Neuronal stem cell (in vitro differentiated cells): Measurements from ENCODE around the gene LRRC31.

ENCODE experiments used
- DNase-seq: peaks from one replicate; pipeline ENCODE4 v3.0.0-alpha.2; 2013; ENCODE audit warnings: low spot score
- H2AFZ ChIP-seq: one replicate; pipeline ENCODE4 v1.6.1; 2013; ENCODE audit warnings: mild to moderate bottlenecking, low read length, inconsistent platforms
- H2AK5ac ChIP-seq: 2 replicates; pipeline ENCODE4 v1.6.1; 2013; ENCODE audit warnings: low read depth, mild to moderate bottlenecking, inconsistent platforms, low read length, moderate library complexity, mixed read lengths
- H2BK120ac ChIP-seq: 2 replicates; pipeline ENCODE4 v1.6.1; 2013; ENCODE audit warnings: low read depth, mild to moderate bottlenecking, inconsistent platforms, low read length, moderate library complexity, mixed read lengths
- H2BK12ac ChIP-seq: one replicate; pipeline ENCODE4 v1.6.1; 2013; ENCODE audit warnings: low read length, inconsistent platforms
- H2BK15ac ChIP-seq: 2 replicates; pipeline ENCODE4 v1.6.1; 2013; ENCODE audit warnings: mild to moderate bottlenecking, low read length, inconsistent platforms, mixed read lengths
- H2BK5ac ChIP-seq: one replicate; pipeline ENCODE4 v1.6.1; 2013; ENCODE audit warnings: inconsistent platforms, mild to moderate bottlenecking, low read length, moderate library complexity
- H3K14ac ChIP-seq: one replicate; pipeline ENCODE4 v1.6.1; 2013; ENCODE audit warnings: low read length, inconsistent platforms
- H3K18ac ChIP-seq: 2 replicates; pipeline ENCODE4 v1.6.1; 2013; ENCODE audit warnings: low read length, inconsistent platforms
- H3K23ac ChIP-seq: 2 replicates; pipeline ENCODE4 v1.6.1; 2013; ENCODE audit warnings: low read depth, mild to moderate bottlenecking, mixed read lengths, low read length, inconsistent platforms; ENCODE audit not compliant: poor library complexity
- H3K27ac ChIP-seq: replicated peaks from 3 replicates; pipeline ENCODE4 v1.5.1; 2013; ENCODE audit warnings: low read length, inconsistent platforms
- H3K27me3 ChIP-seq, 3 experiments: 2 replicates each; pipeline ENCODE4 v1.6.1; 2013; ENCODE audit warnings: low read length in 3 of 3, mild to moderate bottlenecking in 2 of 3, inconsistent platforms in 1 of 3, low read depth in 1 of 3, mixed read lengths in 1 of 3, moderate library complexity in 1 of 3; ENCODE audit not compliant: control insufficient read depth in 3 of 3, insufficient read depth in 3 of 3
- H3K36me3 ChIP-seq, 2 donors: replicated peaks in 1 of 2; 2 replicates each; pipeline ENCODE4 v1.6.1; 2013; ENCODE audit warnings: low read length in 2 of 2; ENCODE audit not compliant: control insufficient read depth in 2 of 2, insufficient read depth in 2 of 2
- H3K4ac ChIP-seq: 2 replicates; pipeline ENCODE4 v1.6.1; 2013; ENCODE audit warnings: inconsistent platforms, mild to moderate bottlenecking, low read length, moderate library complexity
- H3K4me1 ChIP-seq, 2 donors: 1 replicate in 1 of 2; 2 replicates in 1 of 2; pipeline ENCODE4 v1.6.1; 2013; ENCODE audit warnings: low read length in 2 of 2, low read depth in 1 of 2; ENCODE audit not compliant: control insufficient read depth in 2 of 2, insufficient read depth in 1 of 2
- H3K4me2 ChIP-seq: one replicate; pipeline ENCODE4 v1.6.1; 2013; ENCODE audit warnings: mild to moderate bottlenecking, low read length, inconsistent platforms; ENCODE audit not compliant: insufficient read depth, poor library complexity, severe bottlenecking
- H3K4me3 ChIP-seq, 2 donors: 2 replicates each; pipeline ENCODE4 v1.5.1; 2013; ENCODE audit warnings: low read length in 2 of 2, mild to moderate bottlenecking in 2 of 2, inconsistent platforms in 1 of 2, moderate library complexity in 1 of 2
- H3K79me1 ChIP-seq: one replicate; pipeline ENCODE4 v1.6.1; 2013; ENCODE audit warnings: low read depth, mild to moderate bottlenecking, inconsistent platforms, low read length, moderate library complexity
- H3K9ac ChIP-seq: one replicate; pipeline ENCODE4 v1.6.1; 2013; ENCODE audit warnings: mild to moderate bottlenecking, low read depth, low read length, inconsistent platforms; ENCODE audit not compliant: poor library complexity
- H3K9me3 ChIP-seq, 2 donors: replicated peaks in 1 of 2; 2 replicates each; pipeline versions ENCODE3 to v1.6.1; 2013; ENCODE audit warnings: low read length in 2 of 2, mild to moderate bottlenecking in 2 of 2, inconsistent platforms in 1 of 2, low read depth in 1 of 2, mixed read lengths in 1 of 2, moderate library complexity in 1 of 2; ENCODE audit not compliant: control insufficient read depth in 2 of 2, insufficient read depth in 1 of 2
- H4K8ac ChIP-seq: one replicate; pipeline ENCODE4 v1.6.1; 2013; ENCODE audit warnings: low read depth, mild to moderate bottlenecking, inconsistent platforms, low read length, moderate library complexity
- H4K91ac ChIP-seq: one replicate; pipeline ENCODE4 v1.6.1; 2013; ENCODE audit warnings: low read length, low read depth, mild to moderate bottlenecking, inconsistent platforms; ENCODE audit not compliant: poor library complexity
- WGBS, 2 donors: extraction: QIAGEN DNeasy Blood & Tissue Kit; methylation state at CpG; one replicate each; pipeline ENCODE4 v1.1.7; 2013; ENCODE audit warnings: missing lambda C conversion rate in 2 of 2, mixed read lengths in 1 of 2; ENCODE audit not compliant: insufficient read length in 2 of 2, insufficient replicate concordance in 1 of 2; ENCODE audit errors: extremely low coverage in 2 of 2; 5-methylcytosine and 5-hydroxymethylcytosine counted together

Gene LRRC31

DNA sequence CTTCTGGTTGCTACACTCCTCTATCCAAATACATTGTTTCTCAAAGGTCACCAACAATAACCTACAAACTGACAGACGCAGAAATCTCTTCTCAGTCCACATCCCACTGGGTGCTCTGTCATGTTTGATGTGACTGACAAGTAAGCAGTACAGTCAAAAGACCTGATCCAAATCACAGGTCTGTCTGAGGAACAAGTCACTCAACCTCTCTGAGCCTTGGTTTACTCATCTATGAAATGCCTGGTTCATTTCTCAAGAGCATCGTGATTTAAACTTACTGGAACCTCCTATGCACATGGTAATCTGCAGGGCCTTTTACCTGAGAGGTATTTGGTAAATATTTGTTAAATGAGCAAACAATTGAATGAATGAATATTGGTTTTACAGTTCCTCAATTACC, 5.5 kb downstream of the LRRC31 start:
- Histone ChIP-seq H3K4me2 (no peak overlapping the region), H3K23ac (no peak overlapping the region), H3K27ac (no peak overlapping the region), H3K4me3 (no peak overlapping the region), H3K14ac (no peak overlapping the region), H3K79me1 (no peaks in the 10 kb centered on the region), H3K36me3 (no peaks in the 10 kb centered on the region), H2AFZ (no peak overlapping the region), H3K9ac (no peak overlapping the region), H3K4me1 (no peaks in the 10 kb centered on the region), H2BK15ac (no peak overlapping the region), H4K91ac (no peak overlapping the region), H3K18ac (no peak overlapping the region), H2BK12ac (no peak overlapping the region), H4K8ac (no peak overlapping the region), H3K9me3 (no peaks in the 10 kb centered on the region), H2BK120ac (no peak overlapping the region), H3K27me3 (peaks cover 0 to 3% (median 0%) of the 10 kb centered on the region in 3 experiments), H3K4ac (no peak overlapping the region), H2AK5ac (no peak overlapping the region), H2BK5ac (no peak overlapping the region)
- no peak for DNase-seq
- WGBS, 2 donors = no CpG with 5 or more reads among the region's 2 CpGs

DNA sequence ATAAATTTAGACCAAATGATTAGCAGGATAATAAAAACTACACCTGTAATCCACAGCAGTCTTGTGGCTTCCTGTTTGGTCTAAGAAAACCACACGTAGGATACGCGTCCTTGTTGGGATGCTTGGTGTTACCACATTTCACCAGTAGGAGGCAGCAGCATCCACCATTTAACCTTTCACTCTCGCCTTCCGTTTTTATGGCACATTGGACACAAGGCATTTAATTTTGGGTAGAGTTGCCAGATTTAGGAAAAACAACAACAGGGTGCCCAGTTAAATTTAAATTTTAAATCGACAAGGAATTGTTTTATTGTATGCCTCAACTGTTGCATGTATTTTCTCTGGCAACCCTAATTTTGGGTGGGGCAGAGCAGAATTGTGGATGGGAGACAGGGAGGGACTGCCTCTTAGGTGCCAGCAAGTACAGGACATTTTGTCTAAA, 6.3 kb downstream of the LRRC31 start:
- Histone ChIP-seq H3K9me3 (no peaks in the 10 kb centered on the region), H3K79me1 (no peaks in the 10 kb centered on the region)

DNA sequence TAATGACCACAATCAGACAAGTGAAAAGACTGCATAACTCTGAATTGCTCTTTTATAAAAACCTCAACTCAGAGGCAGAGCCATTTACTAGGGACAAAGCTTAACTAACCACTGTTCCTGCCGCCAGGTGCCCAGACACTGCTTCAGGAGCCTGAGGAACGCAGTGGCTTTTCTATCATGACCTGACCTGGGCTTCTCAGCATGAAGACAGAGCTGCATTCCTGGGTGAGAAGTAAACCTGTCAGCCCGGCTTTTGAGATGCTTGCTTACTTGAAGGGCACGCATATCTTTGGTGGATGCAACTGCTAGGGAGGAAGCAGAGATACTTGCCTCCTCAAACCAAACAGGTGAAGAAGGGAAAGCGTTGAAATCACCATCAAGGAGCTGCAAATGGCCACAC, 7.9 kb downstream of the LRRC31 start:
- Histone ChIP-seq H3K14ac (no peak overlapping the region), H2AFZ (no peak overlapping the region), H3K9ac (no peak overlapping the region), H2BK5ac (no peak overlapping the region), H3K18ac (no peak overlapping the region), H3K27me3 (peaks cover 0 to 3% (median 0%) of the 10 kb centered on the region in 3 experiments), H3K9me3 (no peaks in the 10 kb centered on the region), H3K27ac (no peak overlapping the region), H4K91ac (no peak overlapping the region), H3K4me1 (no peaks in the 10 kb centered on the region), H3K4me3 (no peak overlapping the region), H3K79me1 (no peaks in the 10 kb centered on the region), H3K4me2 (no peak overlapping the region), H2BK12ac (no peak overlapping the region), H4K8ac (no peak overlapping the region), H3K23ac (no peak overlapping the region), H3K4ac (no peak overlapping the region), H2AK5ac (no peak overlapping the region), H2BK15ac (no peak overlapping the region), H3K36me3 (no peaks in the 10 kb centered on the region), H2BK120ac (no peak overlapping the region)
- no CpG with 5 or more reads among the region's 5 CpGs for WGBS, 2 donors
- no peak for DNase-seq

More for the DNA sequence above, 6.3 kb downstream of the LRRC31 start:
- H3K27me3 ChIP-seq = peaks cover 0 to 3% (median 0%) of the 10 kb centered on the region in 3 experiments
- no peak overlapping the region for H2BK15ac ChIP-seq
- DNase-seq = peak; percentile 70
- no peak overlapping the region for H2BK12ac ChIP-seq
- no peak overlapping the region for H4K8ac ChIP-seq
- no peak overlapping the region for H2AK5ac ChIP-seq
- no peak overlapping the region for H4K91ac ChIP-seq
- no peak overlapping the region for H3K14ac ChIP-seq
- no peaks in the 10 kb centered on the region for H3K36me3 ChIP-seq
- H3K4ac ChIP-seq = no peak overlapping the region
- no peak overlapping the region for H3K9ac ChIP-seq
- H3K4me1 ChIP-seq = no peaks in the 10 kb centered on the region
- WGBS, 2 donors = no CpG with 5 or more reads among the region's 6 CpGs
- H2BK120ac ChIP-seq = no peak overlapping the region
- H2BK5ac ChIP-seq = no peak overlapping the region
- H3K4me2 ChIP-seq = no peak overlapping the region
- no peak overlapping the region for H3K27ac ChIP-seq
- H3K18ac ChIP-seq = no peak overlapping the region
- no peak overlapping the region for H3K23ac ChIP-seq
- no peak overlapping the region for H2AFZ ChIP-seq
- no peak overlapping the region for H3K4me3 ChIP-seq

DNA sequence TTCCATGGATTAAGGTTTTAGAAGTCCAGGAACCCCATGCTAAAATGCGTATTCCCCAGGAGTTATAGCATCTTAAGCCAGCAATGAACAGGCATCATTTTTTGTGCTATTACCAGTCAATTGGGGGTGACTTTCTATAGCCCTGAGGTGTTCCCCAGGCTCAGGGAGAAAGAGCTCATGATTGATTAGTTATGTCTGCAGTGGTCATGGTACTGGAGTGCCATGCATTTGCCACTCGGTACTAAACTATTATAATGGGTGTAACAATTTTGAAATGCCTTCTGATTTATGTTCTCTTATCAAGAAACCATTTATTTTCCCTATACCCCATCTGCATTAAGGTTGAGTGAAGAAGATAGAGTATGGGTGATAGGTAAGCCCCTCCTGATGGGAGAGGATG, 11.9 kb downstream of the LRRC31 start:
- no peak overlapping the region for H2BK5ac ChIP-seq
- no peak overlapping the region for H3K23ac ChIP-seq
- no CpG with 5 or more reads among the region's 2 CpGs for WGBS, 2 donors

More for the DNA sequence above, 11.9 kb downstream of the LRRC31 start:
- Histone ChIP-seq H3K27me3 (peaks cover 0 to 3% (median 0%) of the 10 kb centered on the region in 3 experiments), H3K4ac (no peak overlapping the region), H3K4me3 (no peak overlapping the region), H3K14ac (no peak overlapping the region), H2AK5ac (no peak overlapping the region), H3K18ac (no peak overlapping the region), H2BK15ac (no peak overlapping the region), H3K4me2 (no peak overlapping the region), H3K9me3 (no peaks in the 10 kb centered on the region), H3K4me1 (no peaks in the 10 kb centered on the region), H2BK120ac (no peak overlapping the region), H3K9ac (no peak overlapping the region), H2AFZ (no peak overlapping the region), H4K91ac (no peak overlapping the region), H3K27ac (no peak overlapping the region), H4K8ac (no peak overlapping the region), H3K79me1 (no peaks in the 10 kb centered on the region), H3K36me3 (no peaks in the 10 kb centered on the region), H2BK12ac (no peak overlapping the region)
- no peak for DNase-seq
